GM19467 (cell line): ENCODE measurements around the gene EYS.

Experiments
- ATAC-seq: cut with Tn5 transposase; IDR thresholded peaks from one replicate; pipeline ENCODE4 v1.9.1; 2021; ENCODE audit warnings: mild to moderate bottlenecking, moderate library complexity; ENCODE audit not compliant: unreplicated experiment

EYS gene

DNA sequence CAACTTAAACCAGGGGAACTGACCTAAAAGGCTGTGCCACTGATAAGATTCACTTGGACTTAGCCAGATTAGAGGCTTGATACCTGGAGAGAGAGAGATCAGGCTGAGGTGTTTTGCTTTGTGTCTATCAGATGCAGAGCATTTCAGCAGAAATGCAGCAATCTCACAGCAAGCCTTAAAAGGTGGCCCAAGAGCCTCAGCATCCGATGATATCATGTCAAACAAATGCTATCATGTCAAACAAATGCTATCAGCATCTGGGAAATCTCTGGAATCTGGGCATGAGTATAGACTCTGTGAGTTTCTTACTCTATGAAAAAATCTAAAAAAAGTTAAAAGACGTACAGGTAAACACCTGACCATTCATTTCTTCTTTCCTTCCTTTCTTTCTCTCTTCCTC is 718.9 kb downstream of the EYS start:
- no peak for ATAC-seq

DNA sequence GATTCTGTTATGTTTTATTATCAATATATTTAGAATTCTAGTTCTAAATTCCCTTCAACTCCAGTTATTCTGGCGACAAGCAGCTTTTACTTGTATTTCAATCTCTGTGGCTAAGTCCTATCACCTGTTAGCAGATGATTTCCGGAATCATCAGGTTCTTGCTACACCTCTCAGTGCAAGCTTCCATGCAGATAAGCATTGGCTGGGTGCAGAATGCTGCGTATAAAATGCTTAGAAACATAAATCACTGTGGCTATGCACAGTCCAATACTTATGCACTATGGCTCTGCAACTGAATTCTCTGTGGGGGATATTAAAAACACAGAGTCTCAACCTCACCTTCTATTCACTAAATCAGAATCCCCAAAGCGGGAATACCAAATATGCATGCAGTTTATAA is 720.0 kb downstream of the EYS start:
- ATAC-seq = no peak

DNA sequence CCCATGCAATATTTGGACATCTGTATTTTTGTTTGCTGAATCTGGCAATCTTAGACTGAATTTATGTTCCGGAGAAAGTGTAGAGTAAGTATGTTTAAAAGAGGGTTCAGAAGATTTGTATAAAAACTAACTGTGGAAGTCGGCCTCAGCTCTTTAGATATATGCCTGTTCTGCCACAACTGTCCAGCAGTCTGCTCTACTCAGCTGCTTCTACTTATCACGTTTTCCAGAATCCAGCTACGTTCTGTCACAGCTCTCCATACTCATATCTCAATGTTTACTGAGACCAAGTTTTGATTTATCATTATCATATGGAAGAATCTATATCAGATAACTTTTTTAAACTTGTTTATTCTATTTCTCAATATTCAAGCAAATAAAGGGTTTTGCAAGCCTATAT is 721.3 kb downstream of the EYS start:
- no peak for ATAC-seq

DNA sequence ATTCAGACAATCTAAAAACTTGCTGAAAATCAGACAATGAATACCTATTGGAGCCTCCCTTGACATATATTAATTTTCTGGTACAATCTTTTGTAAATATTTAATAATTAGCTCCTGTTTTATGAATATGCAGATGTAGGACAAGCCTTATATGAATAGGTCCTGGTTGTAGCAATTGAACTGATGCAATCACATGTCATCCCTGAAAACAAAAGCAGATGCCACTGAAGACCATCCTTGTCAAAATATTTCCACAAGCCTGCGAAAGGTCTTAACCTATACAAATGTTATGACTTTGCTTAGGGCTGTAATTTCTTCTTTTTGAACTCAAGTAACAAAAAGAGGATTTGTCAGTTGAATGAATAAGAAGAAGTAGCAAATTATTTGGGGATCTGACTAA is 722.1 kb downstream of the EYS start:
- ATAC-seq = no peak

DNA sequence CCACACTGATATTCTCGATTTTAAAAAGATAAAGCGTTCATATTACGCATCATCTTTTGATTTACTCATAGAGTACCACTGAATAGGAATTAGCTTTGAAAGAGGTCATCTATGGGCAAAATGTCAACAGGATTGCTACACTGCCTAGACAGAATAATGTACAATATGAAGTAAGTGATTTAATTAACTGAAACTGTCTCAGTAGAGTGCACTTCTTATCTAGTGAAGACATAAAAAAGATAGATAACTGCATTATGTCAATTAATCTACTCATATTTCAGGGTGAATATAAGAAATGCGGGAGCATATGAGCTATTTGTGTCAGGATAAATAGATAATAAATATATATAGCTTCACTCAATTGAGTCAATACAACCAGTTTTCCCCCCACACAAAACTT is 723.9 kb downstream of the EYS start:
- ATAC-seq = no peak

DNA sequence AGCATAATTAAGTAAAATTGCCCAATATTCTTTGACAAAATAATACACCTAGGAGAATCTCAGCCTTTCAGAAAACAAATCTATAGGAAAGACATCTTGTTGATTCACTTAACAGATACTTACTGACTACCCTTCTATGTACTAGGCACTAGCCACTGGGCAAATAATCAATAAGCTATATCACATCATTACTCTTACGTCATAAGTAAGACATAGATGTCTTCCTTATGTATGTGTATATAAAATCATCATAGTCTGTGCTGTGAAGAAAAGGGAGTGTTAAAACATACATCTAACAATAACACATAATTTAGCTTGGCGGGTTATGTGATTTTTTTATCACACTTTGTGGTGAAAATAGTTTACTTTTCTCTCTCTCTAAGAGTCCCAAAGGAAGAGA is 733.9 kb downstream of the EYS start:
- ATAC-seq = no peak

DNA sequence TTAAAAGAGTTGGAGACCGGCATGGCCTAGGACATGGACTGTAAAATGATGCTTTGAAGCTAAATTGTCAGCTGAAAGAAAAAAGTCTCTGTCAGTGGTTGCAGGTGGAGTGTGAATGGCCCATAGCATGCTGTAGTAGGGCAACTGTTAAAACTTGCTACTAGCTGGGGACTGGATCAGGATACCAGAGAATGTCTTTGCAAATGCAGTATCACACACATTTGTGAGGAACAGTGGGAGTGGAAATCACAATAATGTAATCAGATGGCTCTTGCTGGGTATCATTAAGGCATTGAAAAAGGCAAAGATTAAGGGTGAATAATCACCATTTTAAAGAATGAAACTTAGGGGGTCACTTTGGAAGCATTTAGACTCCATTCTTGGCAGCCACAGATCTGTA is 737.9 kb downstream of the EYS start:
- ATAC-seq = no peak

DNA sequence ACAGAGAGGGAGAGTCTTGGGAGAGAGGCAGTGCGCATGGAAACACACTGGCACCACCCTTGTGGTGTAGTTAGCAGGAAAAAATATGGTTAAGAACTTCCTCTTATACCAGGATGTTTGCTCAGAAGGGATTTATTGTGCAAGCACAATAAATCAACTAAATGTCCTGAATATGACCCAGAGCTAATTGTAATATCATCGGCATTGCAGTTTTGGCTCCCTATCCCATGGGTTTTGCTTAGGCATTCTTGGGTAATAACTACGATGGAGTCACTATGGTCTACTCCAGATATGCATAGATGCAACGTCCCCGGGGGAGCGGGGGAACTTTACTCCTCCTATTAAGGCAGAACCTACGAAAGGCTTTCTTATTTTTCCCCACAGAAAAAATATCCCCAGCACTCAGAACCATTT is 751.6 kb downstream of the EYS start:
- no peak for ATAC-seq

DNA sequence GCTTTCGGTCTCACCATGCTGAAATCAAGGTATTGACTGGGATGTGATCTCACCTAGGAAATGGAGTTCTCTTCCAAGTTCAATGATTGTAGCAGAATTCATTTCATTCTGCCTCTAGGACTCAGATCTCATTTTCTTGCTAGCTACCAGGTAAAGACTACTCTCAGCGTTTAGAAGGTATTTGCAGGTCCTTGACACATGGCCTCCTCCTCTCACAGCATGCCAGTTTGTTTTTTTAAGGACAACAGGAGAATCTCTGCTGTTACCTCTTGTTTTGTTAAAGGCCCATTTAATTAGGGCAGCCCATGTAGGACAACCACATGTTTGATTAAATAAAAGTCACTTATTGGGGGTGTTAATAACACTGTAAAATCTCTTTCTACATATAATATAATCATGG is 757.8 kb downstream of the EYS start:
- ATAC-seq = no peak

DNA sequence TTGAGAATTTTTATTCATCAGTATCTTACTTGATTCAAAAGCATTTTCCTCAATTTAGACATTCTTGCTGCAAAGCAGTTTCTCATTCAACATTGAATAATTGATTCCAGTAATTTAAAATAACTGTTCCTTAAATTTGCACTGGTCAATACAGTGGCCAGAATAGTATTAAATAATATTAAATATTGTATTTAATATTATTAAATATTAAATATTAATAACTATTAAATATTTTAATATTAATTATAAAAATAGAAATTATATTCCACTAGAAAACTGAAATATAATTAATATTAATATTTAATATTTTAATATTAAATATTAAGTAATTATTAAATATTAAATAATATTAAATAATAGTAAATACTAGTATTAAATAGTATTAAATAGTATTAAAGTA is 758.8 kb downstream of the EYS start:
- no peak for ATAC-seq

DNA sequence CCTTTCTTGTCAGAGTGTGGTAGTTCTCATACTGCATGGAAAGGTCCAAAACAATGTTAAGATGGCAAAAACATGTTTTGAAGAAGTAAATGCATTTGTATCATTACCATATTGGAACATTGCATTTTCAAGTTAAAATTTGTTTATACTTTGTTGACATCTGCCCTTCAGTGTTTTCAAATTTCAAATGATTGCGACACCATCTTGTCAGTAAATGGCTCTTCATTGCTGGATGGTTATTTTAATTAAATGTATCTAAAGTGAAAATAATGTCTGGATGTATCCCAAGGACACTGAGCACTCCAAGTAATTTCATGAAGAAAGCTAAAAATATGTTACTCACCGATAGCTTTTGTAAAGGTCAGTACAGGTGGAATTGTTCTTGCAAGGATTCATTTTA is 761.6 kb downstream of the EYS start:
- ATAC-seq = no peak

DNA sequence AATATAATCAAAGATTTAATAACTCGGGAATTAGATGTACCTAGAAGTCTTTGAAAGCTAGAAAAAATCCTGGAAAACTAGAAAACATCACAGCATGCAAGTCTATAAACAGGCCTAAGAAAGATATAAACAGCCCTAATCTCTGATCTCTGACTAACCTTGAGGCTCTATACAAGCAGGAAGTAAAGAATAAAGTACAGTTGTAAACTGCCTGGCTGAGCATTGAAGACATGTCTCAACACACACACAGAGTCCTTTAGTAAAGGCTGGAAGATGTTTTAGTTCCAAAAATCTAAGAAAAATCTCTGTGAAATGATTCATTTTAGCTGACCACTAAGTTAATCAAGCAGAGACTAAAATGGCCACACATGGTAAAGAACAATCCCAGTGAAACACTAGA is 774.5 kb downstream of the EYS start:
- no peak for ATAC-seq

DNA sequence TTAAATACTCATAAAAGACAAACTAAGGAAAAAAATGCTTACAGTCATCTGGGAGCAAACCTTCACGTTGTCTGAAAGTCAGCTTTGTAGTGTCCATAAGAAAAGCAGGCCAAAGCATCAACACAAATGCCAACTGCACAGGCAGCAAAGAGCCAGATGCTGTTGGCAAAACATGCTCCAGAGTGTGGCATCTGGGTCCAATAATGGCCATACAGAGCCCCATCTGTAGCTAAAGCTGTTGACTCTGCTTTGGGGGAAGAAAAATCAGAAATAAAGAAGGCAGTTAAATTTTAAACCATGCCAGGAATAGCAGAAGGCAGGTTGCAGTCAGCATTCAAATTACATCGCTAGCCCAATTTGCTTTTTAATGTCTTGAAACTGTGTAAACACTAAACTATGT is 776.3 kb downstream of the EYS start:
- no peak for ATAC-seq

DNA sequence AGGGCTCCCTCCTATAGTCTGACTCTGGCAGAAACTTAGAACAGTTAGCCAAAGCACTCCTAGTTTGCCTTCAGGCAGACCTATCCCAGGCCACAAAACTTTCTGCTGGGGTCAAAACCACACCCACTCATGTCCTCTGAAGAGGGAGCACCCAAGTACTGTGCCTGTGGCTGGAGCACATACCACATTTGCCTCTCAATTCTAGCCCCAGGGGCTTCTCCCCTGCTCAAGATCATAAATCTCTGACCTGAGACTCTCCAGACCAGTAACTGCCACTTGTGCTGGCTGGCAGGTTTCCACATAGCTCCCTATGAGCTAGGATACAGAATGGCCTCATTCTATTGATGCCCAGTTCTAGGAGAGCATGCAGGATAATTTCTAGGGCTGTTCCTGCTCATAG is 781.0 kb downstream of the EYS start:
- ATAC-seq = no peak

DNA sequence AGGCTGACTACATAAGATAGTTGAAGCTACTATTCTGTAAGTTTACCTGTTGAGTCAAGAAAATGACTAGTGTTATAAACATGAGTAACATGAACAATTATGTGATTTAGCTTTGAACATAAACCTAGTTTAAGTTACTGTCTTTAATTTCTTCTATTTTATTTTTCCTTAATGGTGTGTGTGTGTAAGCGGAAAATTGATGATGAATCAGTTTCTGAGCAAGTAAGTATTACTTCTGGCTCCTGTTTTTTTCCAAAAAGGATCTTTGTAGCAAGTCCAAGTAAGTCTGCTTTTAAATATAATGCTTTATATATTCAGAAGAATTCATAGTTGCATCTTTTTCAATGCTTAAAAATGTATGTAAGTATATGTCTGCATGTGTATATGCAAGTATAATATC is 786.8 kb downstream of the EYS start:
- no peak for ATAC-seq

DNA sequence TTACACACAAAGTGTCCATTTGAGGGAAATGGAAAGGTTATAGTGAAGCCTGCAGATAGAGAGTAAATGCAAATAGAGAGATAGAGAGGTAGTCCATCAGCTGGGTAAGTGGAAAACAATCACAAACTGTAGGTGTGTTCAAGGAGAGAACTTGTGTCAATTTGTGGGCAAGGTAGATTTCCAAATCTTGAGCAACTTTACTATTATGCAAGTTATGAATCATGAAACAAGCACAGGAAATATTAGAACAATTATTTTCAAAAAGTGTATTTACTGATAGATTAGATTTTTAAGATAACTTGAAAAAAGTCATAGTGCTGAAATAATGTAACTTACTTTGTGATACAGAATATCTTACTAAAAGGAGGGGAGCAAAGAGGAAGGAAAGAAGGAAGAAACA is 792.9 kb downstream of the EYS start:
- no peak for ATAC-seq

DNA sequence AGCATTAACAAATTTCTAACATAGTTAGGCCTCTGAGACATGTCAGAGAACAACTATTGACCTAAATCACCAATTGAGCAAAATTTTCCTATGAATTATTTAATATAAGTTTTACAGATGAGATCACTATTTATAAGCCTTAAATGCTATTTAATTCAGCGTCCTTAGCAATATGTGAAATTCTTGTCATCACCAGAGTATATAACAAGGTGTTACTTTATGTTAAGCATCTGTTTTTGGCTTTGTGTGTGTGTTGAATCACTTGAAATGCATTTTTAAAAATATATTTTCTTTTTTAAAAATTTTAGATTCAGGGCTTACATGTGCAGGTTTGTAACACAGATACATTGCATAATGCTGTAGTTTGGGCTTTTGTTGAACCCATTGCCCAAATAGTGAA is 794.1 kb downstream of the EYS start:
- no peak for ATAC-seq

DNA sequence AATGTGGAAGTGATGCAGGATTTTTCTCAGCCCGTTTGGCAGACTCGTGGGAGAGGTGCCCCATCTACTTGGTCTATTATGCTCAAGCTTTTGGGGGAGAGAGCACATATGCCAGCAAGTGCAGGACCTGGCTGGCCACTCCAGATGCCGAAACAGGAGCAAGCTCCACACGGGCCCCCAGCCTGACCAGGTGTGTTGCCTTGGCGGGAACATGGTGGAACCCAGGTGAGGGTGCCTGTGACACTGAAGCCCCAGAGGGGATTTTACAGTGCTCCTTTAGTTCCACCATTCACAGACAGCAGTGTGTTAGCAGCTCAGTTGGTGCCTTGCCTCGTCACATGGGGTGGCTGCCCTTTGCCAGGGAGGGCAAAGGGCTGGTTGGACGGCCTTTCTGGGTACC is 798.9 kb downstream of the EYS start:
- ATAC-seq = no peak

DNA sequence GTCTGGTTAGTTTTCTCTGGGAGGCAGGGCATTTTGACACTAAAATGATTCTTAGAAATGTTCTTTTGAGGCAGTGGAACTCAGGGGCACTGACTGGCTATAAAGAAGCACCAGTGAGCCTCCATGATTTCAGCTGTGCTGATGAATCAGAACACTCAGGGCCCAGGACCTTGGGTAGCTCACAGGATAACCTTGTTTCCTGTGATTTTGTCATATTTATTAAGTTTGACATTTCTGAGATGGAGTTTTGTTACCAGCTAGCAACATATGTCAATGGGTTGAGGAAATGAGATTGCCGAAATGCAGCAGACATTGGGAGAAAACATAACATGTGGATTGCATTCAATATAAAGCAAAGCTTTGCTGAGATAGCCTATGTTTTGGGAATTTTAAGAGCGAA is 802.4 kb downstream of the EYS start:
- no peak for ATAC-seq

DNA sequence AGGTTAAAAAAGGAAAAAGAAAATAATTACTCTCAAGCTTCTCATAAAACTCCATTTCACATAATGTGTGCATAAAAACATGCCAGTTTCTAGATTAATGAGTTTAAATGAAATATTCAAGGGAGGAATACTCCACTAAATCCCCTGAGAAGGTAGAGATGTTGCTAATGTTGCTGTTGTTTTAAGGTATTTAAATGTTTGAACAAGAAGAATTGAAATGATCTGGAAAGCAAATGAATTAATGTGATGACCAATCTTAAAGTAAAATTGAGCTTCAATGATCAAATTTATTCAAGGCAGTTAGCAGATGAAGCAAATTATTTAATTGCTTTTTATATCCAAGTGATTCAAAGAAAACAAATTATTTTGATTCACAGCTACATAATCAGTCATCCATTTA is 804.4 kb downstream of the EYS start:
- ATAC-seq = no peak

DNA sequence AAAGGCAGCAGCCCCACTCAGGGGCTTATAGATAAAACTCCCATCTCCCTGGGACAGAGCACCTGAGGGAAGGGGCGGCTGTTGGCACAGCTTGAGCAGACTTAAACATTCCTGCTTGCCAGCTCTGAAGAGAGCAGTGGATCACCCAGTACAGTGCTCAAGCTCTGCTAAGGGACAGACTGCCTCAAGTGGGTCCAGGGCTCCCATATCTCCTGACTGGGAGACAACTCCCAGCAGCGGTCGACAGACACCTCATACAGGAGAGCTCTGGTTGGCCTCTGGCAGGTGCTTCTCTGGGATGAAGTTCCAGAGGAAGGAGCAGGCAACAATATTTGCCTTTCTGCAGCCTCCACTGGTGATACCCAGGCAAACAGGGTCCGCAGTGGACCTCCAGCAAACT is 810.1 kb downstream of the EYS start:
- no peak for ATAC-seq

DNA sequence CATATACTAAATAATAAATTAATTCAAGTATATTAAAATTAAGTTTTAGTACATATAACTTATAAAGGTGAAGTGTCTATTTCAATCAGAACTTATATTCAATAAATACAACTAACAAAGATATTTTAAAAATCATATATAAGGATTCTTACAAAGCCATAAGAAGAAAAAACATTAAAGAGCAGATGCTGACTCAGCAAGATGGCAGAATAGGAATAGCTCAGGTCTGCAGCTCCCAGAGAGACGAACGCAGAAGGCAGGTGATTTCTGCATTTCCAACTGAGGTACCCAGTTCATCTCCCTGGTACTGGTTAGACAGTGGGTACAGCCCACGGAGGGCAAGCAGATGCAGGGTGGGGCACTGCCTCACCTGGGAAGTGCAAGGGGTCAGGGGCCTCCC is 811.1 kb downstream of the EYS start:
- no peak for ATAC-seq

DNA sequence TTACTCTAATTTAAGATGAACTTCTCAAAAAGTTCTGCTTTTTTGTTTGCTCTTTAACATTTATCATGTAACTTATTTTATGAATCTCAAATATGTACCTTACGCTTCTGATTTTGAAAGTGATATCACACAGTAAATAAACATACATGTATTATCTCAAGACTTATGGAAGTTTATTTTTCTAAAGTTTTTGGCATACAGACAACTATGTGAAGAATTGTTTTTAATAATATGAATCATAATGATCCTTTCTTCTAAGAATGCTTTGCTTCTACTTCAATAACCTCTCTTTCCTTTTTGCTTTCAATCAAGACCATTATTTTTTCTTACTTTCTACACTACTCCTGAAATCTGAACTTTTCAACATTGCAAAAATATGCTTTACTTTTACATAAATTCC is 816.4 kb downstream of the EYS start:
- ATAC-seq = no peak

DNA sequence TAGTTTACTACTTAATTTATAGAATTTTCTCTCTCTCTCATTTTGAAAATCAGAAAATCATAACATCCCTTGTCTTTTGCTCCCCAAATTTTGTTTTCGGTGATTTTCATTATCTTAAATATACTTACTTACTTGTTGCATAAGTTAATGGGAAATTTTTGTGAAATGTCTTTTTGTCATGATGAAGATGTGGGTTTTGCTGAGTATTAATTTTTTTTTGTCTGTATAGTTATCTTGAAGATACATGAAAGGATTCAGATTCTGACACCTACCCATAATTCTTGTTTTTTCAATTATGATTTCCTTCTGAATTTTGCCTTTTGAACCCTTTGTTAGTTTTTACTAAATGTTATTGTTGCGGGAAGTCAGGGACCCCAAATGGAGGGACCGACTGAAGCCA is 817.9 kb downstream of the EYS start:
- no peak for ATAC-seq
